Calu3 (cell line): ENCODE data around the gene CLDN14. TPM values are rescaled to one million over a fixed set of nuclear protein-coding genes. Genes with fewer than 3 reads are reported as not detected.

ENCODE experiments used
- BruUV-seq: library from RNA; stranded (reverse); fragments of 400-500 nt; replicated peaks from 2 replicates; lab custom pipeline; 2021; lab: Mats Ljungman, UMichigan
- CTCF ChIA-PET: fragments of 300-600 bp; sonication (Branson Sonifier 250); formaldehyde crosslinking; loops from one replicate; lab custom pipeline; 2022; ENCODE audit warnings: antibody characterized with exemption; lab: Charles Lee
- DNase-seq: peaks from one replicate; pipeline ENCODE4 v3.0.0; 2022
- H3K27ac Mint-ChIP-seq: one replicate; pipeline ENCODE4 v1.8.0; 2022; ENCODE audit warnings: mixed read lengths; ENCODE audit not compliant: unreplicated experiment
- H3K27me3 Mint-ChIP-seq: one replicate; pipeline ENCODE4 v1.8.0; 2022; ENCODE audit warnings: mixed read lengths; ENCODE audit not compliant: unreplicated experiment
- H3K36me3 Mint-ChIP-seq: one replicate; pipeline ENCODE4 v1.8.0; 2022; ENCODE audit warnings: mild to moderate bottlenecking, moderate library complexity, mixed read lengths; ENCODE audit not compliant: insufficient read depth, unreplicated experiment
- H3K4me1 Mint-ChIP-seq: one replicate; pipeline ENCODE4 v1.8.0; 2022; ENCODE audit warnings: mild to moderate bottlenecking, low read depth, mixed read lengths; ENCODE audit not compliant: unreplicated experiment
- H3K4me3 Mint-ChIP-seq: one replicate; pipeline ENCODE4 v1.8.0; 2022; ENCODE audit warnings: mild to moderate bottlenecking, low read depth, moderate library complexity, mixed read lengths; ENCODE audit not compliant: unreplicated experiment
- H3K9me3 Mint-ChIP-seq: one replicate; pipeline ENCODE4 v1.8.0; 2022; ENCODE audit warnings: low read depth, mixed read lengths; ENCODE audit not compliant: unreplicated experiment
- intact Hi-C: fragments of 100-400 bp; cut with micrococcal nuclease; formaldehyde crosslinking; loops from one replicate; pipeline ENCODE4 v1.10.0; 2022; ENCODE audit not compliant: unreplicated experiment
- total RNA-seq: library from RNA; stranded (reverse); gene quantifications from 2 replicates; pipeline ENCODE4 v1.2.3, GENCODE V29; 2022
- TF ChIP-seq, protein P1 (sequence below): fragments of 200-600 bp; IDR thresholded peaks from one replicate; pipeline ENCODE4 v1.8.0; 2022; ENCODE audit warnings: antibody characterized with exemption; ENCODE audit not compliant: unreplicated experiment

CLDN14 gene
- total RNA-seq, 1 experiment from 2014 or later: not detected

GRCh38 chr21:36524477-36524876, 44.6 kb upstream of the CLDN14 start:
- TF ChIP-seq, protein P1, sequence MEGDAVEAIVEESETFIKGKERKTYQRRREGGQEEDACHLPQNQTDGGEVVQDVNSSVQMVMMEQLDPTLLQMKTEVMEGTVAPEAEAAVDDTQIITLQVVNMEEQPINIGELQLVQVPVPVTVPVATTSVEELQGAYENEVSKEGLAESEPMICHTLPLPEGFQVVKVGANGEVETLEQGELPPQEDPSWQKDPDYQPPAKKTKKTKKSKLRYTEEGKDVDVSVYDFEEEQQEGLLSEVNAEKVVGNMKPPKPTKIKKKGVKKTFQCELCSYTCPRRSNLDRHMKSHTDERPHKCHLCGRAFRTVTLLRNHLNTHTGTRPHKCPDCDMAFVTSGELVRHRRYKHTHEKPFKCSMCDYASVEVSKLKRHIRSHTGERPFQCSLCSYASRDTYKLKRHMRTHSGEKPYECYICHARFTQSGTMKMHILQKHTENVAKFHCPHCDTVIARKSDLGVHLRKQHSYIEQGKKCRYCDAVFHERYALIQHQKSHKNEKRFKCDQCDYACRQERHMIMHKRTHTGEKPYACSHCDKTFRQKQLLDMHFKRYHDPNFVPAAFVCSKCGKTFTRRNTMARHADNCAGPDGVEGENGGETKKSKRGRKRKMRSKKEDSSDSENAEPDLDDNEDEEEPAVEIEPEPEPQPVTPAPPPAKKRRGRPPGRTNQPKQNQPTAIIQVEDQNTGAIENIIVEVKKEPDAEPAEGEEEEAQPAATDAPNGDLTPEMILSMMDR: no peak
- Mint-ChIP-seq H3K27ac (no peak overlapping the region), H3K36me3 (no peaks in the 10 kb centered on the region), H3K4me1 (no peaks in the 10 kb centered on the region), H3K9me3 (no peaks in the 10 kb centered on the region), H3K4me3 (no peak overlapping the region), H3K27me3 (no peaks in the 10 kb centered on the region)
- CTCF ChIA-PET: no interaction called here
- DNase-seq: no peak
- BruUV-seq: no TSS peak
- intact Hi-C loops: no loop called here

DNA sequence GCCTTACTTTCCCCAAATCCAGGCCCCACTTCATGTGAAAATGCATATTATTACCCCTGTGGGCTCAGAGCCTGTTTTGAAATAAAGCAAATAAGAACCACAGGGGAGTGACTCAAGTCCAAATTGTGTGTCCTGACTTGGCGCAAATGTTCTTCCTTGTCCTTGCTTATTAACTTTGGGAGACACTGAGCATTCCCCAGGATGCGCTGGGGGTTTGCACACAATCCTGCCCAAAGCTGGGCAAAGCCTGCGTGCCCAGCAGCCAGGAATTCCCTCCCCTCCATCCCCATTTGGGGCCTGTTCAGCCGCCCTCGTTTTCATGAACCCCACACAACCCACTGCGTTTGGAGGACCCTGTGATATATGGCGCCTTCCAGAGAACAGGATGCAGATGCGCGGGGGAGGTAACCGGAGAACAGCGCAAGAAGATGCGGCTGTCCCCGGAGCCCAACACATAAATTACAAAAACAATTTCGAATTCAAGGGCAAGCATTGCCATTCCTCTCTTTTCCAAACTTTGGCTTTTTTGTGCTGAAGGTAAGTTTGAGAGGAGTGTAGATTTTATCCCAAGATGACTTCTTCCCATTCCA, 42.4 kb upstream of the CLDN14 start:
- no peaks in the 10 kb centered on the region for H3K27me3 Mint-ChIP-seq
- H3K27ac Mint-ChIP-seq: no peak overlapping the region
- no peak overlapping the region for H3K4me3 Mint-ChIP-seq
- no TSS peak for BruUV-seq
- intact Hi-C loops: no loop called here
- H3K4me1 Mint-ChIP-seq: no peaks in the 10 kb centered on the region
- DNase-seq: no peak
- no peaks in the 10 kb centered on the region for H3K36me3 Mint-ChIP-seq
- CTCF ChIA-PET: no interaction called here
- TF ChIP-seq, protein P1: no peak
- H3K9me3 Mint-ChIP-seq: no peaks in the 10 kb centered on the region

GRCh38 chr21:36518883-36519492, 39.1 kb upstream of the CLDN14 start:
- H3K4me1 Mint-ChIP-seq: no peaks in the 10 kb centered on the region
- CTCF ChIA-PET: no interaction called here
- intact Hi-C loops: no loop called here
- no TSS peak for BruUV-seq
- DNase-seq: no peak
- no peak overlapping the region for H3K27ac Mint-ChIP-seq
- H3K9me3 Mint-ChIP-seq: no peaks in the 10 kb centered on the region
- H3K27me3 Mint-ChIP-seq: no peaks in the 10 kb centered on the region
- no peak overlapping the region for H3K4me3 Mint-ChIP-seq
- no peaks in the 10 kb centered on the region for H3K36me3 Mint-ChIP-seq
- TF ChIP-seq, protein P1: no peak

DNA sequence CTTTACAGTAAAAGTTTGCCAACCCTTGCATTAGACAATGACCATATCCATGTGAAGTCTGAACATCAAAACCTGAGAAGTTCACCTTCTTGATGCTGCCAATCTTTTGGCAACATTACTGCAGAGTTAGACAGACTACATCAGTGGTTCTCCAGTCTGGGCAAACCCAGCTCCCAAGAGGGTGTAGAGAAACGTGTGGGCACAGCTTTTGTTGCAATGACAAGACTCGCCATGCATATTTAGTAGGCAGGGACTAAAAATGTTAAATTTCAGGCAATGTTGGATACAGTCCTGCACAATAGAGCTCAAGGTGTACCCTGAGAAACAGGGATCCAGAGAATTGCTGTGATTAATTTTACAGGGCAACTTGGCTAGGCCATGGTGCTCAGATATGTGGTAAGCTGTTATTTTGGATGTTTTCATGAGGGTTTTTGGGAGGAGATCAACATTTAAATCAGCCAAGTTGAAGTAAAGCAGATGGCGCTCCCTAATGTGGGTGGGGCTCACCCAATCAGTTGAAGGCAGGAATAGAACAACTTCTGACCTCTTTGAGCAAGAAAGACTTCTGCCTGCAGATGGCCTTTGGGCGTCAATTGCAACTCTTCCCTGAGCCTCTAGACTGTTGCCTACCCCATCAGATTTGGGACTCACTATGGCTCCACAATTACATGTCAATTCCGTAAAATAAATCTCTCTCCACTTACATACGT, 37.6 kb upstream of the CLDN14 start:
- Mint-ChIP-seq H3K27ac (no peak overlapping the region), H3K4me3 (no peak overlapping the region), H3K36me3 (no peaks in the 10 kb centered on the region), H3K4me1 (no peaks in the 10 kb centered on the region), H3K27me3 (no peaks in the 10 kb centered on the region), H3K9me3 (no peaks in the 10 kb centered on the region)
- intact Hi-C loops: no loop called here
- TF ChIP-seq, protein P1: no peak
- no TSS peak for BruUV-seq
- CTCF ChIA-PET: no interaction called here
- no peak for DNase-seq
